Panc1 (cell line): ENCODE results near the gene UBE2K. TPM values are rescaled to one million over a fixed set of nuclear protein-coding genes. Genes with fewer than 3 reads are reported as not detected.
"Not testable (repeated sequence)": the region's sequence is repeated elsewhere in the genome, so short reads cannot be mapped to it uniquely, and the experiment has no call there.

Source experiments
- ATAC-seq: fragments of 200-7000 bp; cut with Tn5 transposase; 2 replicates; pipeline ENCODE4 v1.9.1; 2020; ENCODE audit warnings: mild to moderate bottlenecking, moderate library complexity
- BruUV-seq: library from RNA; stranded (reverse); fragments of 400-500 nt; replicated peaks from 2 replicates; lab custom pipeline; 2021; lab: Mats Ljungman, UMichigan
- CTCF ChIA-PET: fragments of 300-600 bp; sonication (Branson Sonifier 250); formaldehyde crosslinking; loops from one replicate; lab custom pipeline; 2022; ENCODE audit warnings: antibody characterized with exemption; lab: Charles Lee
- POLR2A ChIA-PET: fragments of 300-600 bp; sonication (Branson Sonifier 250); formaldehyde crosslinking; loops from one replicate; lab custom pipeline; 2022; ENCODE audit warnings: antibody characterized with exemption; lab: Charles Lee
- DNase-seq: peaks from one replicate; pipeline ENCODE4 v3.0.0-alpha.2; 2010; ENCODE audit warnings: low read depth, low spot score
- H3K27ac ChIP-seq: 2 replicates; pipeline ENCODE4 v1.5.1; 2011; ENCODE audit warnings: mild to moderate bottlenecking, low read length, inconsistent platforms
- H3K27me3 ChIP-seq: fragments of 200-500 bp; sonication (Bioruptor generic); 2 replicates; pipeline ENCODE4 v1.6.0; 2014; ENCODE audit warnings: low read length, inconsistent platforms; ENCODE audit not compliant: control insufficient read depth, insufficient read depth
- H3K36me3 ChIP-seq: fragments of 200-500 bp; sonication (Bioruptor generic); 2 replicates; pipeline ENCODE4 v1.5.1; 2014; ENCODE audit warnings: inconsistent platforms, mild to moderate bottlenecking, low read length, moderate library complexity; ENCODE audit not compliant: control insufficient read depth, insufficient read depth
- H3K4me1 ChIP-seq: 2 replicates; pipeline ENCODE4 v1.5.1; 2011; ENCODE audit warnings: inconsistent platforms, mild to moderate bottlenecking, low read length, moderate library complexity; ENCODE audit not compliant: control insufficient read depth, insufficient read depth
- H3K4me3 ChIP-seq, 2 experiments: 2 replicates each; pipeline ENCODE4 v1.5.1; 2011 to 2012; ENCODE audit warnings: low read depth in 2 of 2, low read length in 2 of 2, mild to moderate bottlenecking in 2 of 2, inconsistent platforms in 1 of 2, moderate library complexity in 1 of 2
- H3K9me3 ChIP-seq: fragments of 200-500 bp; sonication (Bioruptor generic); 2 replicates; pipeline ENCODE4 v1.5.1; 2014; ENCODE audit warnings: low read depth, mild to moderate bottlenecking, inconsistent platforms, low read length, moderate library complexity; ENCODE audit not compliant: control insufficient read depth, insufficient read depth
- CTCF ChIP-seq: fragments of 450-650 bp; IDR thresholded peaks from 2 replicates; pipeline ENCODE4 v1.5.1; 2017; ENCODE audit warnings: mild to moderate bottlenecking
- POLR2AphosphoS5 ChIP-seq: IDR thresholded peaks from 2 replicates; pipeline ENCODE4 v1.6.1; 2012; ENCODE audit warnings: mild to moderate bottlenecking, low read depth, low read length, moderate library complexity
- REST ChIP-seq, 2 experiments: IDR thresholded peaks; 2 replicates each; pipeline ENCODE4 v1.6.1; 2011 to 2012; ENCODE audit warnings: low read depth in 2 of 2, control low read depth in 1 of 2, low read length in 1 of 2, mild to moderate bottlenecking in 1 of 2, moderate library complexity in 1 of 2; ENCODE audit not compliant: insufficient read depth in 1 of 2
- SIN3A ChIP-seq: IDR thresholded peaks from 2 replicates; pipeline ENCODE4 v1.6.1; 2012; ENCODE audit warnings: low read depth, mild to moderate bottlenecking, low read length, moderate library complexity, borderline replicate concordance; ENCODE audit not compliant: insufficient read depth
- TCF7L2 ChIP-seq: IDR thresholded peaks from 2 replicates; pipeline ENCODE4 v1.6.1; 2011; ENCODE audit warnings: mild to moderate bottlenecking, low read depth, low read length, inconsistent platforms
- in situ Hi-C: cut with HindIII; loops from 2 replicates; pipeline ENCODE4 v1.10.0; 2016; ENCODE audit warnings: low sequenced_read_pairs, low pct_unique_long_range_greater_than_20kb
- intact Hi-C: fragments of 100-400 bp; cut with micrococcal nuclease; formaldehyde crosslinking; loops from one replicate; pipeline ENCODE4 v1.10.0; 2022; ENCODE audit not compliant: unreplicated experiment
- total RNA-seq: library from RNA; stranded (reverse); gene quantifications from one replicate; pipeline ENCODE4 v1.2.1, GENCODE V29; 2021; ENCODE audit not compliant: unreplicated experiment

Gene UBE2K
- total RNA-seq, 1 experiment from 2014 or later = 84.1 TPM

GRCh38 chr4:39808231-39808749 is 110.4 kb downstream of the UBE2K start:
- TF ChIP-seq SIN3A (no peak), TCF7L2 (no peak), POLR2AphosphoS5 (no peak), CTCF (no peak), REST (IDR thresholded peaks at IDR 0.05; ENCODE audit: insufficient read depth in 1 of 2, low read depth in 2 of 2, low read length in 1 of 2) (no peak)
- intact Hi-C loops (no loop called here), in situ Hi-C loops (no loop called here)
- no peaks in the 10 kb centered on the region for H3K4me1 ChIP-seq
- ChIA-PET POLR2A (no interaction called here), CTCF (no interaction called here)
- no peak overlapping the region for H3K4me3 ChIP-seq
- ATAC-seq (no peak), DNase-seq (no peak)
- H3K27ac ChIP-seq = no peak overlapping the region
- H3K27me3 ChIP-seq = no peaks in the 10 kb centered on the region
- H3K36me3 ChIP-seq = no peaks in the 10 kb centered on the region
- no peaks in the 10 kb centered on the region for H3K9me3 ChIP-seq
- BruUV-seq = no TSS peak

- intact Hi-C loops = no loop called here
- DNase-seq = no peak
- no peaks in the 10 kb centered on the region for H3K9me3 ChIP-seq
- H3K4me3 ChIP-seq = no peak overlapping the region
- TF ChIP-seq REST (IDR thresholded peaks at IDR 0.05; ENCODE audit: insufficient read depth in 1 of 2, low read depth in 2 of 2, low read length in 1 of 2) (no peak), TCF7L2 (no peak), SIN3A (no peak), POLR2AphosphoS5 (no peak), CTCF (no peak)
- no TSS peak for BruUV-seq
- CTCF ChIA-PET = no interaction called here
- no peak overlapping the region for H3K27ac ChIP-seq
- peaks cover 23% of the 10 kb centered on the region for H3K4me1 ChIP-seq
- H3K36me3 ChIP-seq = no peaks in the 10 kb centered on the region
- H3K27me3 ChIP-seq = no peaks in the 10 kb centered on the region
- ATAC-seq = no peak
- in situ Hi-C loops = no loop called here
- POLR2A ChIA-PET = no interaction called here
These were observed 114.6 kb downstream of the UBE2K start for GRCh38 chr4:39812500-39812899.

- DNase-seq, H3K27ac ChIP-seq, H3K36me3 ChIP-seq, BruUV-seq, H3K4me3 ChIP-seq, intact Hi-C loops, in situ Hi-C loops, H3K9me3 ChIP-seq, ATAC-seq, H3K27me3 ChIP-seq, POLR2A ChIA-PET, CTCF ChIA-PET: not testable (repeated sequence)
- peaks cover 23% of the 10 kb centered on the region for H3K4me1 ChIP-seq
These were observed 115.1 kb downstream of the UBE2K start for GRCh38 chr4:39813033-39813432.
